K562 (cell line): Measurements from ENCODE around the gene SERTAD1.
A peak's percentile ranks its signal among the peaks of the same experiment; 100 is the strongest.

Experiments used
- CTCF ChIP-seq, 3 experiments: IDR thresholded peaks in 2 of 3; conservative IDR thresholded peaks in 1 of 3; 2 replicates each; pipeline ENCODE4 v1.5.1; 2011 to 2012; ENCODE audit warnings: low read length in 3 of 3, mild to moderate bottlenecking in 3 of 3, control low read depth in 2 of 3, improper control_type of control experiment in 1 of 3, inconsistent platforms in 1 of 3, low read depth in 1 of 3, mixed read lengths in 1 of 3, moderate library complexity in 1 of 3; ENCODE audit not compliant: insufficient read depth in 2 of 3
- E4F1 ChIP-seq: fragments of 250-450 bp; sonication (Bioruptor Pico); IDR thresholded peaks from 2 replicates; pipeline ENCODE4 v1.5.0; 2021; ENCODE audit warnings: mild to moderate bottlenecking, borderline replicate concordance
- FOXM1 ChIP-seq, 2 experiments: fragments of 450-650 bp in 1 of 2; sonication (generic) in 1 of 2; formaldehyde crosslinking in 1 of 2; IDR thresholded peaks; 2 replicates each; pipeline versions ENCODE4 v1.6.1 to v1.9.0; 2017 to 2022; ENCODE audit warnings: low read depth in 2 of 2, mild to moderate bottlenecking in 2 of 2, missing genetic modification reagents in 1 of 2, moderate library complexity in 1 of 2
- KDM4B ChIP-seq, 2 experiments: fragments of 450-650 bp in 1 of 2; sonication (generic) in 1 of 2; IDR thresholded peaks; 2 replicates each; pipeline ENCODE4 v1.6.1; 2016 to 2017; ENCODE audit warnings: borderline replicate concordance in 2 of 2, antibody characterized with exemption in 1 of 2, low read depth in 1 of 2, mild to moderate bottlenecking in 1 of 2
- MAFK ChIP-seq: IDR thresholded peaks from 2 replicates; pipeline ENCODE4 v1.6.1; 2011; ENCODE audit warnings: low read length, improper control_type of control experiment
- POLR2A ChIP-seq: fragments of 450-650 bp; conservative IDR thresholded peaks from 2 replicates; pipeline ENCODE4 v1.6.1; 2016
- ZBED1 ChIP-seq: IDR thresholded peaks from 2 replicates; pipeline ENCODE4 v1.6.1; 2014
- ZFP30 ChIP-seq: fragments of 250-450 bp; sonication (Bioruptor Pico); IDR thresholded peaks from 2 replicates; pipeline ENCODE4 v1.8.0; 2022; ENCODE audit warnings: moderate library complexity, mild to moderate bottlenecking, inconsistent platforms, borderline replicate concordance
- ZNF224 ChIP-seq: sonication (generic); formaldehyde crosslinking; IDR thresholded peaks from 2 replicates; pipeline ENCODE4 v1.8.0; 2022; ENCODE audit warnings: mild to moderate bottlenecking, missing genetic modification reagents

GRCh38 chr19:40443131-40443999 is 17.6 kb upstream of the SERTAD1 start:
- TF ChIP-seq FOXM1 (IDR thresholded peaks at IDR 0.05; ENCODE audit: low read depth) (no peak), FOXM1 (CRISPR knock-in tag; IDR thresholded peaks at IDR 0.05; ENCODE audit: low read depth) (no peak; the same call in 1 of the 2 replicates), CTCF (IDR thresholded peaks at IDR 0.05 in 2 of 3, conservative IDR thresholded peaks at IDR 0.05 in 1 of 3; ENCODE audit: insufficient read depth in 2 of 3, low read depth in 1 of 3, low read length in 3 of 3) (no peak), E4F1 (CRISPR knock-in tag) (no peak), POLR2A (no peak; the same call in none of the 2 replicates), ZNF224 (CRISPR knock-in tag) (no peak), MAFK (no peak), ZFP30 (CRISPR knock-in tag) (no peak), KDM4B (IDR thresholded peaks at IDR 0.05; ENCODE audit: borderline replicate concordance in 2 of 2, low read depth in 1 of 2) (peak in 1 of 2 experiments; percentile 95; a peak in 1 of 4 replicates), ZBED1 (no peak)
